Measurements from ENCODE around the gene DLG2. TPM values are rescaled to one million over a fixed set of nuclear protein-coding genes. Genes with fewer than 3 reads are reported as not detected.

The DLG2 gene
- total and polyA plus RNA-seq, 2 of the 8 experiments (the other 6 are each of a cell fraction or from before 2014, with no cell fraction given), result 1.7 to 14.3 TPM

DNA sequence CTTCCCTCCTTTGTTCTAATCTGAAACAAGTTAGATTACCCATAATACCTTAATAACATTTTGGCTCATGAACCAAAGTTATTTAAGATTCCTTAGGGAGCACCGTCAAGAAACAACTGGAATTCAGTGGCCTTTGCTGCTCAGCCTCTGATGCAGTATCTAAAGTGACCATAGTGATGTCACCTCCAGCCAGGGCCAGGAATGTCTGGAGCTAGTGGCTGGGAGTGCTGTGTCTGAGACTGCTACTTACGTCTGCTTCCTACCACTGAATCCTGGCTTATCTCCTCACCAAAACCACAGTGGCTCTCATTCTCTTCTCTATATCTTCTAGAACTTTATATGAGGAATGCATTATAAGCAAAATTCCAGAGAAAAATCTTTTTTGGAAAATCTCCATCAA, 658.0 kb downstream of the DLG2 start:
- Histone ChIP-seq H2AK5ac (ENCODE audit: low read depth, low read length) (no peak overlapping the region), H4K20me1 (replicated peaks in 1 of 2; ENCODE audit: control insufficient read depth in 1 of 2, insufficient read depth in 2 of 2, low read length in 2 of 2) (no peaks in the 10 kb centered on the region), H4K91ac (replicated peaks; ENCODE audit: insufficient read length, low read length) (no peak overlapping the region), H2BK120ac (replicated peaks; ENCODE audit: low read depth, low read length) (no peak overlapping the region), H3K36me3 (ENCODE audit: control insufficient read depth in 2 of 4, insufficient read depth in 4 of 4, low read length in 3 of 4) (no peaks in the 10 kb centered on the region), H3K18ac (ENCODE audit: extremely low read depth, low read length) (no peak overlapping the region), H2AFZ (ENCODE audit: low read length) (no peak overlapping the region), H2BK20ac (ENCODE audit: low read length) (no peak overlapping the region), H3K23me2 (ENCODE audit: low read depth, low read length) (no peaks in the 10 kb centered on the region), H3K4ac (replicated peaks; ENCODE audit: insufficient read length, low read depth, low read length) (no peak overlapping the region), H3K56ac (replicated peaks; ENCODE audit: insufficient read length, low read depth, low read length) (no peak overlapping the region), H3K9me3 (ENCODE audit: insufficient read depth in 2 of 2, low read depth in 1 of 2, low read length in 1 of 2) (no peaks in the 10 kb centered on the region), H3K27me3 (replicated peaks in 1 of 4; ENCODE audit: control insufficient read depth in 3 of 4, extremely low read depth in 1 of 4, insufficient read depth in 3 of 4, low read length in 3 of 4) (no peaks in the 10 kb centered on the region), H4K8ac (ENCODE audit: extremely low read depth, insufficient read depth, low read length) (no peak overlapping the region), H3K9ac (replicated peaks in 1 of 4; ENCODE audit: extremely low read depth in 1 of 4, low read depth in 3 of 4, low read length in 3 of 4) (no peak overlapping the region), H2BK5ac (ENCODE audit: low read depth, low read length) (no peak overlapping the region), H4K5ac (ENCODE audit: insufficient read length, low read depth, low read length) (no peak overlapping the region), H3K27ac (ENCODE audit: low read depth, low read length) (no peak overlapping the region), H3K4me1 (replicated peaks in 1 of 4; ENCODE audit: control insufficient read depth in 3 of 4, insufficient read depth in 4 of 4, low read length in 3 of 4) (peaks cover 0 to 3% (median 0%) of the 10 kb centered on the region in 4 experiments; a peak in 2 of 7 replicates), H3K79me1 (ENCODE audit: low read depth, low read length) (no peaks in the 10 kb centered on the region), H2BK15ac (ENCODE audit: low read length) (no peak overlapping the region), H3K23ac (ENCODE audit: insufficient read length) (no peak overlapping the region), H3K14ac (ENCODE audit: insufficient read length) (no peak overlapping the region), H3K4me3 (ENCODE audit: extremely low read depth in 1 of 4, insufficient read depth in 2 of 4, low read depth in 3 of 4, low read length in 4 of 4) (no peak overlapping the region), H2BK12ac (ENCODE audit: low read depth, low read length) (no peak overlapping the region), H3K79me2 (ENCODE audit: control insufficient read depth in 1 of 2, insufficient read depth in 2 of 2, low read length in 2 of 2) (no peaks in the 10 kb centered on the region), H3K4me2 (ENCODE audit: insufficient read depth in 1 of 2, low read depth in 2 of 2, low read length in 2 of 2) (no peak overlapping the region)
- POLR2A ChIA-PET (ENCODE audit: partially characterized antibody), result no interaction called here
- FAIRE-seq (no peak), DNase-seq (ENCODE audit: low read depth in 1 of 2, low spot score in 2 of 2) (no peak)
- no peak for TF ChIP-seq POLR2A (IDR thresholded peaks at IDR 0.05; ENCODE audit: control extremely low read depth in 1 of 2, low read depth in 2 of 2, low read length in 2 of 2)
- WGBS, 2 experiments (ENCODE audit: extremely low coverage in 1 of 2, insufficient coverage in 1 of 2, insufficient read length in 1 of 2, insufficient replicate concordance in 2 of 2, low coverage in 1 of 2, low lambda C conversion rate in 2 of 2, missing lambda C conversion rate in 1 of 2), result 83% methylated on average over 2 of the region's 2 CpGs; no CpG with 5 or more reads in 1 of the 2 experiments
- CTCF ChIA-PET (ENCODE audit: partially characterized antibody), result no interaction called here
